RWPE2 (cell line): ENCODE measurements around the gene HMGCLL1.
A peak's percentile ranks its signal among the peaks of the same experiment; 100 is the strongest.

Experiments used
- ATAC-seq: fragments of 200-7000 bp; cut with Tn5 transposase; 3 replicates; pipeline ENCODE4 v1.9.1; 2021; ENCODE audit warnings: low read depth
- DNase-seq: peaks from one replicate; pipeline ENCODE4 v3.0.0-alpha.2; 2020; ENCODE audit warnings: low spot score
- H3K27ac ChIP-seq: fragments of 450-650 bp; 2 replicates; pipeline ENCODE4 v1.5.1; 2017; ENCODE audit warnings: mild to moderate bottlenecking; ENCODE audit not compliant: poor library complexity, severe bottlenecking
- H3K27me3 ChIP-seq: fragments of 250-450 bp; sonication (Bioruptor Pico); 2 replicates; pipeline ENCODE4 v1.5.1; 2021; ENCODE audit warnings: mild to moderate bottlenecking, moderate library complexity; ENCODE audit not compliant: insufficient read depth, poor library complexity, severe bottlenecking
- H3K36me3 ChIP-seq: fragments of 250-450 bp; sonication (Bioruptor Pico); 2 replicates; pipeline ENCODE4 v1.5.1; 2020; ENCODE audit warnings: low read depth, mild to moderate bottlenecking, moderate library complexity
- H3K4me1 ChIP-seq: fragments of 250-450 bp; sonication (Bioruptor Pico); 2 replicates; pipeline ENCODE4 v1.5.1; 2021; ENCODE audit warnings: mild to moderate bottlenecking, moderate library complexity; ENCODE audit not compliant: insufficient read depth, poor library complexity, severe bottlenecking
- H3K4me3 ChIP-seq: fragments of 250-450 bp; sonication (Bioruptor Pico); 2 replicates; pipeline ENCODE4 v1.5.1; 2021; ENCODE audit warnings: mild to moderate bottlenecking, moderate library complexity; ENCODE audit not compliant: severe bottlenecking
- H3K9me3 ChIP-seq: fragments of 250-450 bp; sonication (Bioruptor Pico); 2 replicates; pipeline ENCODE4 v1.5.1; 2021; ENCODE audit warnings: mild to moderate bottlenecking, moderate library complexity; ENCODE audit not compliant: severe bottlenecking
- TF ChIP-seq, protein P1 (sequence below): fragments of 450-650 bp; IDR thresholded peaks from one replicate; pipeline ENCODE4 v1.5.1; 2017; ENCODE audit warnings: mild to moderate bottlenecking, moderate library complexity; ENCODE audit not compliant: poor library complexity, severe bottlenecking

HMGCLL1 gene

DNA sequence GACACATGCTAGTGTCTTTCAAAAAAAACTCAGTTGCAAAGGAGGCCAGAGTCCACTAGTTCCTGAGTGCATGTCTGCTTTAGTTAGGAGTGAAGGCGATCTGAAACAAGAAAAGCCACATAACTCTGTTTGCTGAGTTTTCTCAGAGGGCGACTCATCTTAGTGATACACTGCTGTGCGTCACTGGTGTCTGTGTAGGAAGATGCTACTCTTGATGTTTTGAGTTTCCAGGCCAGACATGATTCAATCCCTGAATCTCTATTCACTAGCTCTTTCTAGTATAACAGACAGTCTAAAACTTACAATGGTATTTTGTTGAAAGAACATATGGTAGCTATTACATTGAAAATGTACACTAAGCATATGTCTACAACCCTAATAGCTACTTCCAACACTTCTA lies 190.8 kb downstream of the HMGCLL1 start:
- Histone ChIP-seq H3K36me3 (no peaks in the 10 kb centered on the region), H3K9me3 (no peaks in the 10 kb centered on the region), H3K4me3 (no peak overlapping the region), H3K27ac (no peak overlapping the region), H3K27me3 (no peaks in the 10 kb centered on the region), H3K4me1 (no peaks in the 10 kb centered on the region)
- ATAC-seq, result peak; percentile 54; the same call in 1 of the 3 replicates
- DNase-seq, result no peak
- TF ChIP-seq, protein P1, sequence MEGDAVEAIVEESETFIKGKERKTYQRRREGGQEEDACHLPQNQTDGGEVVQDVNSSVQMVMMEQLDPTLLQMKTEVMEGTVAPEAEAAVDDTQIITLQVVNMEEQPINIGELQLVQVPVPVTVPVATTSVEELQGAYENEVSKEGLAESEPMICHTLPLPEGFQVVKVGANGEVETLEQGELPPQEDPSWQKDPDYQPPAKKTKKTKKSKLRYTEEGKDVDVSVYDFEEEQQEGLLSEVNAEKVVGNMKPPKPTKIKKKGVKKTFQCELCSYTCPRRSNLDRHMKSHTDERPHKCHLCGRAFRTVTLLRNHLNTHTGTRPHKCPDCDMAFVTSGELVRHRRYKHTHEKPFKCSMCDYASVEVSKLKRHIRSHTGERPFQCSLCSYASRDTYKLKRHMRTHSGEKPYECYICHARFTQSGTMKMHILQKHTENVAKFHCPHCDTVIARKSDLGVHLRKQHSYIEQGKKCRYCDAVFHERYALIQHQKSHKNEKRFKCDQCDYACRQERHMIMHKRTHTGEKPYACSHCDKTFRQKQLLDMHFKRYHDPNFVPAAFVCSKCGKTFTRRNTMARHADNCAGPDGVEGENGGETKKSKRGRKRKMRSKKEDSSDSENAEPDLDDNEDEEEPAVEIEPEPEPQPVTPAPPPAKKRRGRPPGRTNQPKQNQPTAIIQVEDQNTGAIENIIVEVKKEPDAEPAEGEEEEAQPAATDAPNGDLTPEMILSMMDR, result no peak
